Central memory CD4-positive, alpha-beta T cell (primary cell): Measurements from ENCODE around the gene CACNA1S.

Experiments
- DNase-seq: peaks from one replicate; pipeline ENCODE4 v3.0.0; 2022

CACNA1S gene

GRCh38 chr1:201114245-201115131 is 2.3 kb upstream of the CACNA1S start:
- DNase-seq, result peak; percentile 64

DNA sequence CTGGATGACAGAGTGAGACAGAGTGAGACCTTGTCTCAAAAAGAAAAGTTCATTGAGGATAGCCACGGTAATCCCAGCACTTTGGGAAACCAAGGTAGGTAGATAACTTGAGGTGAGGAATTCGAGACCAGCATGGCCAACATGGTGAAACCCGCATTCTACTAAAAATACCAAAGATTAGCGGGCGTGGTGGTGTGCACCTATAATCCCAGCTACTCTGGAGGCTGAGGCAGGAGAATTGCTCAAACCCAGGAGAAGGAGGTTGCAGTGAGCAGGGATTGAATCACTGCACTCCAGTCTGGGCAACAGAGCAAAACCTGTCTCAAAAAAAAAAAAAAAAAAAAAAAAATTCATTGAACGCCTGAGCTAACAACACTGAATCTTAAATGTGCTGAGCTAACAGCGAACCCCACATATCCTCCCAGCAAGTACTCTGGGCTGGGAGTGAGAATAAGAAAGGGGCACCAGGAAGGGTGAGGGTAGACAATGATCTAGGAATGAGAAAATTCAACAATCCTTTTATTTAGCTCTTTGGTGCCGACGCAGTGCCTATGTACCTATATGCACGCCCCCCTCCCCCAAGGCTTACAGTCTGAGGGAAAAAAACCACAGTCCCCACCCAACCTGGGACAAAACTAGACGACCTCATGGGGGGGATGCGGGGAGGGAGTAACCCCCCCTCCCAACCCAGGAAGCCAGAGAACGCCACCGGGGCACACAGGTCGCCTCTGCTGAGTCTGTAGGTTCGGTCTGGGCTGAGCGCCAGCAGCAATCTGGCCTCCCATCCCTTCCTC is 1.4 kb upstream of the CACNA1S start:
- DNase-seq, result no peak

DNA sequence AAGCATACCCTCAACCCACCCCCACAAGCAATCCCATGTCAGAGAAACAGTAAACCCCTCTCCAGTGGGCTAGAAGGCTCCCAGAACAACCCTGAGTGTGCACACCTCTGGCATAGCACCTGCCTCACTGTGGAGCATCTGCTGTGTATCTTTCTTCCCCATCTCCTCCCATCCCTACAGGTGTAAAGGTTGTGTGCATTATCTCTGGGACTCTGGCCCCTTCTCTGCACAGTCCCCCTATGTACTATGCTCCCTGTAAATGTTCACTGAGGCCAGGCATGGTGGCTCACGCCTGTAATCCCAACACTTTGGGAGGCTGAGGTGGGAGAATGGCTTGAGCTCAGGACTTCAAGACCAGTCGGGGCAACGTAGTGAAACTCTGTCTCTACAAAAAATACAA is 700 bp upstream of the CACNA1S start:
- DNase-seq, result no peak

GRCh38 chr1:201111672-201112071 is 554 bp downstream of the CACNA1S start:
- no peak for DNase-seq

DNA sequence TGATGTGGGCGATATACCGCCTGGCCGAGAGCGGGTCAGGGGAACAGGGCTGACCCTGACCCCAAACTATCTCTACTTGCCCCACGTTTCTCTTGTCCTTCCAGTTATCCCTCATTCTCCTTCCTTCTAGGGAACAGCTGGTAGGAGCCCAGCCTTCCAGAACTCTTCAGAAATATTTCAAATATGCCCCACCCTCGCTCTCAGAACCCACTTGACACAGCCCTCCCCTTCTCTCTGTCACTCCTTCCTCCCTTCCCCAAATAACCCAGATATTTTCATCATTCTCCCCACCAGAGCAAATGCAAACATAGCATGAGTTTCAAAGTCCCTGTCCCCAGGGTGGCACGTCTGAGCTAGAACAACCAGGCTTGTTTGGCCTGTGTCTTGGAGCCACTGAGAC is 1.1 kb downstream of the CACNA1S start:
- DNase-seq, result no peak

DNA sequence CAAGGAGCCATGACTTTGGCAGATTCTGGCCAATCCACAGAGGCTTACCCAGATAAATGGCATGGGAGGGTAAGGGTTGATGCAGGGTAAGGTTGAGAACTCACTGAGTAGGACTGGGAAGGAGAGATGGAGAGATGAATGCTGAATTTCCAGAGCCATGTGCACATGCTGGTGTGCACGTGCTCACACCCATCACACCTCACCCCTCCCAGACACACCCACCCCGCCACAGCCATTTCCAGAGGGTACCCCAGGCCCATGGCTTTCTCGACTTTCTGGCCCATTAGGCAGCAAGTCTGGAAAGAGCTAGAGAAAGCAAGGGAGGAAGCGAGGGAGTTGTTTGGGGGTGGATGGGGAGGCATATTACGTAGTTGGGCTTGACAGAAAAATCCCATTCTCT is 1.6 kb downstream of the CACNA1S start:
- no peak for DNase-seq

GRCh38 chr1:201110138-201110537 is 2.1 kb downstream of the CACNA1S start:
- no peak for DNase-seq

DNA sequence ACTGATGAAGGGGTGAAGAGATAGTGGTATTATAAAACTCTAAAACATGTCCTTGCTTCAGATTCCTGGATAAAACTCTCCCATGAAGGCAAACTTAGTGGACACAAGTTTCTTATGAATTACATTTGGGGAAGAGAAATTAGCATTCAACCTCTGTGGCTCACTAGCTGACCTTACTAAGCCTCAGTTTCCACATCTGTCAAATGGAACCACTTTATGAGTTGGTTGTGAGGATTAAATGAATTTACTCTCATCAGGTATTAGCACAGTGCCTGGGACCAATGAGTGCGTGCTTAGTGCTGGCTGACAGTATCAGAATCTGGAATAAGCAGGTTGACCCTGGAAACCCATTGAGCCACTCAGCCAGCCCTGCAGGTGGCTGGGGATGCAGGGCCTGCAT is 2.6 kb downstream of the CACNA1S start:
- DNase-seq, result no peak

GRCh38 chr1:201108614-201109013 is 3.6 kb downstream of the CACNA1S start:
- DNase-seq, result no peak

DNA sequence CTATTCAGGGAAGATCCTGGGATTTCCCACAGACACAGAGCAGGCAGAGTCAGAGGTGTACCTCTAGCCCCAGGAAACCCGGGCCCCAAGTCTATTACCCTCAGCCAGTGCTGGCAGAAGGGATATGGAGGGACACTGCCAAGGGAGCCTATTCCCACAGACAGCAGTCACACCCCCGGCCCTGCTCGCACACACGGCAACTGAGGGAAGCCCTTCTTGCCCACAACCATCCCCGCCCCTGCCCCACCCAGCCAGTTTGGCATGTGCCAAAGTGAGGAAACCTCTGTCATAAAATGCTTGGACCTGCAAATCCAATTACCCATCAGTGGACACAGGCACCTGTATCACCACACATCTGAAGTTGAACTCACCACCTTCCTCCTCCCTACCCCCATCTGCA is 6.5 kb downstream of the CACNA1S start:
- no peak for DNase-seq

- no peak for DNase-seq
Measured at GRCh38 chr1:201104141-201104540, 8.1 kb downstream of the CACNA1S start.

DNA sequence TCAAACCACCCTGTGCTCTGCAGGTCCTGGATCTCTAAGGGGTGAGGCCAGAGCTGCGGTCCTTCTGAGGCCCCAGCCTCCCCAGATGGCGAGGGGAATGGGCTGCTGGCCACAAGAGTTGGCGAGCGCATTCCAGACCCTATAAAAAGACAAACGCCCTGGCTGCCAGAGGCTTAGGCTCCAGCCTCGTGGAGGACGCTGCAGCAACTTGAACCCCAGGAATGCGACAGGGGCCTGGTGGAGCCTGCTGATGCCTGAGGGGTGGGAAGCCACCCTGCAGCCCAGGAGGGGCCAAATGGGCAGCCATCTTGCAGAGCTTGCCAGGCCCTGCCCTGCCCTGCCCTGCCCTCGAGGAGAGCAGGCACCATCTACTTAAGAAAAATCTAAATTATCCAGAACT is 8.6 kb downstream of the CACNA1S start:
- no peak for DNase-seq

- DNase-seq, result no peak
Measured at GRCh38 chr1:201100169-201100930, 11.9 kb downstream of the CACNA1S start.

DNA sequence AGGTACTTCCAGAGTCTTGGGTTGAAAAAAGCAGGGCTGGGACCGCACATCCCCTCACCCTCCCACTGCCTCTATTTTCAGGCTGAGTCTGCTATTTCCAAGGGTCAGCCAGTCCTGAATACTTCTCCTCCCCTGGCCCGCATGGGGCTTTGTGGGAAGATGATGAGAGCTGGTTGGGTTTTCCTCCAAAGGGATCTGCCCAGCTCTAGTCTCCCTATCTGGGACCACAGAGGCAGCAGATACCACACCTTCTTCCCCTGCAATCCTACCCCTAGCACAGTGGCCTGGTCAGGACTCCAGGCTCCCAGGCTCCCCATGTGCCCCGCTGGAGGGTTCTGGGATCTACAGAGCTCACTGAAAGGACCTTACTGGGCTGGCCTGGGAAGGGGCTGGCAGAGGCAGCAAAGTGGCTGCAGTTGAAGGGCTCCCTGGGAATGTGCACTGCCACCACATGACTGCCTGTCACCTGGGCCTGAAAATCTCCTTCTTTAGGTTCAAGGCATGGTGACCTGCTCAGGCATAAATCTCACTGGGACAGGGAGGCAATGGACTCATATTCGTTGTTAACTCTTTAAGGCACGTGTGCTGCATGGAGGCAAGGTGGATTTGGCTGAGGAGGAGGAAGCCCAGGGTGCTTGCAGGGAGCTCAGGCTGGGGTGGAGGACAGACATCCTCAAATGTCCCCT is 13.1 kb downstream of the CACNA1S start:
- DNase-seq, result no peak

DNA sequence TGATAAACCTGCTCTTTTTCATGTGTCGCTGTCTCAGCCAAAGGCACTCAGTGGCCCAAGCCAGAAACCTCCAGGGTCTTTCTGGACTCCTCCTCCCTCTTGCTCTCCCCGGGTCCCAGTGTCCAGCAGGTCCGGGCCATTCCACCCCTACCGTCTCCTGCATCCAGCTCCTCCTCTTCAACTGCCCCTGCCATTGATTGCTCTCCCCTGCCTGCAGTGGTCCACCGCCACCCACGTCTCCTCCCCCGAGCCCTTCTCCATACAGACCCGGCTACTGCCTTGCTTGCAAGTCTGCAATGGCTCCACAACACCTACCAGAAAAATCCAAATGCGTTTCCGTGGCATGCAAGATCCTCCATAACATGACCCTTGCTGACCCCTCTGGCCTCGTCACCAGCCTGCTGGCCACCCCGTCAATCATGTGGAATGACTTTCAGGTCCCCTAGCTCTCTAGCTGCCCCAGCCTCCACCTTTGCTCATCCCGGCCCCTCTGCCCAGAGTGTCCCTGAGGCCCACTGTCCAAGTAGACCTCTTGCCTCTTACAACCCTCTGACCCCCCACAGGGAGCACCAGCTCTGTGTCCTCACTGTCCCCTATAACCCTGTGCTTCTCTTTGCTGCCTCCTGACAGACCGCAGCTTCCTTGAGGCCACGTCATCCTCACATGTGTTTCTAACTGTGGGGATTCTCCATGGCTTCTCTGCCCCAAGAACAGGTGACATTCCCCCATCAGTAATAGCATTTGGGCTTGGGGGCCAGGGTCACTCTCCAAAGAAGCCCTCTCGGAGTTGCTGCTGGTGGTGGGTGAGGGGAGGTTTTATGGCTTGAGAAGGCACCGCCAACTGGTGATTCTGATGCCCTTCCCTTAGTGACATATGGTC is 15.0 kb downstream of the CACNA1S start:
- no peak for DNase-seq

- no peak for DNase-seq
Measured at GRCh38 chr1:201096041-201096461, 16.2 kb downstream of the CACNA1S start.

DNA sequence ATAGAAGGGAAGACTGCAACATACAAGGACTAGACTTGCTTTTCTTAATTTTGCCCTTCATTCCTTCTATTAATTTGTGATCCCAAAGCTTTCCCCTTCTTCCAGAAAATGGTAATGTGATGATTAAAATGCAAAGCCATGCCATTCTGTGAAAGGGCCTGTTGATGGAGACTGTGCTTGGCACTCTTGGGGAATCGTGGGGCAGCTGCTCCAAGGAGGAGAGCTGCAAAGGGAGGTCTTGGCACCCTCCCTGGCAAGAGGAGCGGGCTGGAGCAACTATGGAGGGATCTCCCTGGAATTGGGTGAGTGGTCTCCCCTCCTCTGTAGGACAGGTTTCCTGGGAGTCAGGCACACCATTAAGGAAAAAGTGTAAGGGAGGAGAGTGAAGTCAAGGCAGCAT is 16.6 kb downstream of the CACNA1S start:
- no peak for DNase-seq

- no peak for DNase-seq
Measured at GRCh38 chr1:201094832-201095231, 17.4 kb downstream of the CACNA1S start.

DNA sequence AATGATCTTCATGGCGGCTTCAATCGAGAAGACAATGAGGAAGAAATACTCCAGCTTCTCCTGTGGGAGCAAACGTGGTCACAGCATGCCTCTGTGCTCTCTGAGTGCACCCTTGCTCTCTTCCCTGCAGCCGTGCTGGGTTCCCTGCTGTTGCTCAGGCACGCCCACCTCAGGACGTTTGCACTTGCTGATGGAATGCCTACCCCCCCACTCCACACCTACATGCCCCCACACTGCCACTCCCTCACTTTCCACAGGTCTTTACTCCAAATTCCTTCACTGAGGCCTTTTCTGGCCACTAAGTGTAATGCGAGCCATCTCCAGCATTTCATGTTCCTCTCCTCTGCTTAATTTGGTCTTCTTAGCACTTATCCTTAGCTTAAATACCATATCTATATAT is 18.3 kb downstream of the CACNA1S start:
- DNase-seq, result no peak

DNA sequence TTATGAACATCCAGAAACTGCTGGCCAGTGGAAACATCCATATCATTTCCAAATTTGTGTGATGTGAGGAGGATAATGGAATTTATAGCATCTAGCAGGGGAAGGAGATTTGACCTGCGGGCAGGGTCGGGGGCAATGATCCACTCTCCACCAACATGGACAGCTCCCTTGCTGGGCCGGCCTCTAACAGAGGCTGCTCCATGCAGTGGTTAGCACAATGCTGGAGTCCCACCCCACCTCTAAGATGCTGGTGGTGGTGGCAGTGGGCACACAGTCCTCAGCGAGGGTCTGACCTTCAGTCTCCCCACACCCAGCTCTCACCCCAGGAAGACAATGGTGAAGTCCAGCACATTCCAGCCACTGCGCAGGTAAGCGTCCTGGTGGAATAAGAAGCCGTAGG is 18.7 kb downstream of the CACNA1S start:
- no peak for DNase-seq

- no peak for DNase-seq
Measured at GRCh38 chr1:201092738-201093137, 19.5 kb downstream of the CACNA1S start.

GRCh38 chr1:201091256-201091655 is 21.0 kb downstream of the CACNA1S start:
- no peak for DNase-seq
